ENCODE results near the gene AKIRIN1. TPM values are rescaled to one million over a fixed set of nuclear protein-coding genes. Genes with fewer than 3 reads are reported as not detected.
"Not testable (repeated sequence)": the region's sequence is repeated elsewhere in the genome, so short reads cannot be mapped to it uniquely, and the experiment has no call there.

Gene AKIRIN1
- total RNA-seq, 1 experiment from 2014 or later = 110 TPM

- no peak overlapping the region for H3K27ac ChIP-seq
These were observed 55.6 kb downstream of the AKIRIN1 start for GRCh38 chr1:39046613-39047210.

DNA sequence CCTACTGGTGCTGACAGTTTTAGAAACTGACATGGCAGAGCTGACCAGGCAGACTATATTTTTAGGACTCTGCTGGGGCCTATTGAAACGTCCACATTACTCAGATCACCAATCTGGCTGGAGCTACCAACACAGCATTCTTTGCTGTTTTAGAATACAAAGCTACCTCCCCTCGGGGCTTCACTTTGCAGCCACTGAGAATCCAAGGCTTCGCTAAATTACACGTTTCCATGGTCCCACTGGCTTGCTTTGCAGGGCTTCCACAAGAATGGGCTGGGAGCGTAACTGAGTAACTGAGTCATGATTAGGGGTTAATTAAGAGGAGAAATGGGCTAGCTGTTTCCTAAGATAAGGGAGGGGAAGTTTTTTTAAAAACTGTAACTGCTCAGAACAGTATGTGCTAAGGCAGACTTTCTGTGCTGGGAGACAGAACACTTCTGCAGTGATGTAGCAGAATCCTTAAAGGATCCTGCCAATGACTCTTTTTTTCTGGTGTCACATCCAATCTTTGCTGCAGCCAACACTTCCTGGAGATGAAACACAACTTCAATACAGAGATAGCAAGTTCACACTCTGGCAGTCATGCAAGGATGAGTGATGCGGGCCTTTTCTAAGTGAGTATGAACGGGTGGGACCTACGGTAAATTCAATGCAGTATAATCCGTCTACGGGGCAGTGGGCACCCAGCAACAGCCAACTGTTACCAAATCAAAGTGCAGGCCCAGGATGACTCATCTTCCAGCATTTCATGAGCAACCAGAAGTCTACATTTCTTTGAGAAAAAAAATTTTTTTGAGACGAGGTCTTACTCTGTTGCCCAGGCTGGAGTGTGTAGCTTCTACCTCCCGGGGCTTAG, 56.5 kb downstream of the AKIRIN1 start:
- H3K36me3 ChIP-seq = no peaks in the 10 kb centered on the region
- no peaks in the 10 kb centered on the region for H3K27me3 ChIP-seq
- DNase-seq = peak; percentile 15 to 21
- H3K4me1 ChIP-seq = no peaks in the 10 kb centered on the region
- no peaks in the 10 kb centered on the region for H3K9me3 ChIP-seq (replicated peaks)
- H3K4me3 ChIP-seq = no peak overlapping the region
- no peak overlapping the region for H3K27ac ChIP-seq

More at GRCh38 chr1:39046613-39047210, 55.6 kb downstream of the AKIRIN1 start:
- no peaks in the 10 kb centered on the region for H3K4me1 ChIP-seq
- DNase-seq = no peak
- no peaks in the 10 kb centered on the region for H3K36me3 ChIP-seq
- H3K9me3 ChIP-seq (replicated peaks) = no peaks in the 10 kb centered on the region
- H3K4me3 ChIP-seq = no peak overlapping the region
- no peaks in the 10 kb centered on the region for H3K27me3 ChIP-seq

DNA sequence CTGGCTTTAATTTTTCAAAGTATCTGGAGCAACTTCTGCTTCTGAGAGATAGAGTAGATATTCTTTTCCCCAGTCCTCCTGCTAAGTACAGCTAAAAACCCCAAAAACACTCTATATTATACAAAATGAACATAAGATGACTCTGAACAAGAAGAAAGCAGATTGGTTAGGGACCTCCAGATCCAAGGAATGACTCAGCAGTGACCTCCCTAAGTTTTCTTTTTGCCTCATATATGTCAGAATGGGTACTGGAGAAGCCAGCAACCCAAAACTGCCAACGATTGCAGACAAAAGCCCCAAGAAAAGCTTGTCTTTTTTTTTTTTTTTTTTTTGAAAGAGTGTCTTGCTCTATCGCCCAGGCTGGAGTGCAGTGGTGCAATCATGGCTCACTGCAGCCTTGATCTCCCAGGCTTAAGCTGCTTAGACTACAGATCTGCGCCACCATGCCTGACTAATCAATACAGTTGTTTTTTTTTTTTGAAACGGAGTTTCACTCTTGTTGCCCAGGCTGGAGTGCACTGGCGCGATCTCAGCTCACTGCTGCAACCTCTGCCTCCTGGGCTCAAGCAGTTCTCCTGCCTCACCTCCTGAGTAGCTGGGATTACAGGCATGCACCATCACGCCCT, 57.8 kb downstream of the AKIRIN1 start:
- DNase-seq = no peak
- Histone ChIP-seq H3K4me3 (no peak overlapping the region), H3K27me3 (no peaks in the 10 kb centered on the region), H3K27ac (no peak overlapping the region), H3K4me1 (no peaks in the 10 kb centered on the region), H3K36me3 (no peaks in the 10 kb centered on the region), H3K9me3 (replicated peaks) (no peaks in the 10 kb centered on the region)

DNA sequence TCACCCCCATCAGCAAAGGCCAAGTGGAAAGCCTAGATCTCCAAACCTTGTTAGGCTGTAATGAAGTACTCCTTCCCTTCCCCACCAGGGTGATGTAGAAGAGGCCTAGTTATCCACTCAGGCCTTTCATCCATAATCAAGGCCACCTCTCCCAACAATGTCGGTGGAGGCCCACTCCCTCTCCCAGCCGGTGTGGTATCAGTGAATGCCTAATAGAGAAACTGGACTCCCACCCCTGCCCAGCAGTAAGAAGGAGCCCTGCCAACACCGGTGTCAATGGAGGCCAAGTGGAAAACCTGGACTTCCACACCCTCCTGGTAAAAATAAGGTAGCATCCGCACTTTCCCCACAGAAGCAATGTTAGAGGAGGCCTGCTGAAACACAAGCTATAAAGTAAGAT, 58.9 kb downstream of the AKIRIN1 start:
- Histone ChIP-seq H3K9me3 (replicated peaks) (no peaks in the 10 kb centered on the region), H3K27me3 (no peaks in the 10 kb centered on the region), H3K4me1 (no peaks in the 10 kb centered on the region), H3K4me3 (no peak overlapping the region), H3K27ac (no peak overlapping the region), H3K36me3 (no peaks in the 10 kb centered on the region)
- no peak for DNase-seq

GRCh38 chr1:39051193-39051850, 60.2 kb downstream of the AKIRIN1 start:
- not testable (repeated sequence) for DNase-seq; H3K36me3 ChIP-seq; H3K4me1 ChIP-seq; H3K9me3 ChIP-seq (replicated peaks); H3K27ac ChIP-seq; H3K4me3 ChIP-seq; H3K27me3 ChIP-seq

- H3K9me3 ChIP-seq (replicated peaks) = no peaks in the 10 kb centered on the region
- H3K27me3 ChIP-seq = no peaks in the 10 kb centered on the region
- H3K27ac ChIP-seq = no peak overlapping the region
- H3K36me3 ChIP-seq = no peaks in the 10 kb centered on the region
- H3K4me1 ChIP-seq = no peaks in the 10 kb centered on the region
- no peak overlapping the region for H3K4me3 ChIP-seq
- DNase-seq = no peak
These were observed 60.9 kb downstream of the AKIRIN1 start for GRCh38 chr1:39051956-39052355.

DNA sequence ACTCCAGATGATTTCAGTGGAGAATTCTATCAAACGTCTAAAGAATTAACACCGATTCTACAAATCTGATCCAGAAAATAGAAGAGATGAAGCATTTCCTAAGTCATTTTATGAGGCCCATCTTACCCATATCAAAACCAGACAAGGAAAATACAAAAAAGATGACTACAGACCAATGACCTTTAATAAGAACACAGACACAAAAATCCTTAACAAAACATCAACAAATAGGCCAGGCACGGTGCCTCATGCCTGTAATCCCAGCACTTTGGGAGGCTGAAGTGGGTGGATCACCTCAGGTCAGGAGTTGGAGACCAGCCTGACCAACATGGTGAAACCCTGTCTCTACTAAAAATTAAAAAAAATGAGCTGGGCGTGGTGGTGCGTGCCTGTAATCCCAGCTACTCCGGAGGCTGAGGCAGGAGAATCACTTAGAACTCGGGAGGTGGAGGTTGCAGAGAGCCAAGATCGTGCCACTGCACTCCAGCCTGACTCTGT, 64.2 kb downstream of the AKIRIN1 start:
- H3K27ac ChIP-seq; DNase-seq; H3K9me3 ChIP-seq (replicated peaks); H3K4me1 ChIP-seq; H3K4me3 ChIP-seq; H3K27me3 ChIP-seq; H3K36me3 ChIP-seq: not testable (repeated sequence)

Other genes starting within 250 kb of the AKIRIN1 start
- gene RRAGC, start 131.5 kb upstream of the AKIRIN1 start, total RNA-seq (2014; rRNA removed; shearing (Covaris generic)) = 11.9 and 13.6 TPM in 2 replicates
- gene MYCBP, start 117.9 kb upstream of the AKIRIN1 start, total RNA-seq (2014; rRNA removed; shearing (Covaris generic)) = 41.1 and 41.2 TPM in 2 replicates
- not detected in 2 replicates for gene GJA9, start 109.7 kb upstream of the AKIRIN1 start, total RNA-seq (2014; rRNA removed; shearing (Covaris generic))
- gene RHBDL2, start 49.4 kb upstream of the AKIRIN1 start, total RNA-seq (2014; rRNA removed; shearing (Covaris generic)) = 0.10 TPM in 1 of 2 replicates, not detected in the other
- 696 and 701 TPM in 2 replicates for gene NDUFS5, start 35.1 kb downstream of the AKIRIN1 start, total RNA-seq (2014; rRNA removed; shearing (Covaris generic))
- 160 and 172 TPM in 2 replicates for gene MACF1, start 213.4 kb downstream of the AKIRIN1 start, total RNA-seq (2014; rRNA removed; shearing (Covaris generic))

All from SJCRH30 (cell line).